CD4-positive, alpha-beta T cell (primary cell): Measurements from ENCODE around the gene INHBA. TPM values are rescaled to one million over a fixed set of nuclear protein-coding genes. Genes with fewer than 3 reads are reported as not detected.
A peak's percentile ranks its signal among the peaks of the same experiment; 100 is the strongest.

Experiments used
- ATAC-seq: fragments of 200-7000 bp; cut with Tn5 transposase; one replicate; pipeline ENCODE4 v1.10.0; 2022; ENCODE audit warnings: mild to moderate bottlenecking; ENCODE audit not compliant: poor library complexity
- CTCF ChIA-PET: fragments of 350-600 bp; sonication (Branson Sonifier 250); formaldehyde crosslinking; loops from one replicate; lab custom pipeline; 2021; ENCODE audit warnings: antibody characterized with exemption, inconsistent platforms; lab: Charles Lee
- POLR2A ChIA-PET: fragments of 350-600 bp; sonication (Branson Sonifier 250); formaldehyde crosslinking; loops from one replicate; lab custom pipeline; 2021; ENCODE audit warnings: antibody characterized with exemption, inconsistent platforms; lab: Charles Lee
- DNase-seq, 14 experiments: peaks; one replicate each; pipeline ENCODE4 v3.0.0-alpha.2; 2013 to 2020; ENCODE audit warnings: mixed read lengths in 2 of 14
- H3K27ac ChIP-seq, 2 donors: one replicate each; pipeline versions ENCODE4 v1.5.1 to v1.7.0; 2013; ENCODE audit warnings: low read length in 2 of 2, low read depth in 1 of 2, mild to moderate bottlenecking in 1 of 2
- H3K27me3 ChIP-seq, 2 experiments: 1 replicate in 1 of 2; 2 replicates in 1 of 2; pipeline versions ENCODE4 v1.6.1 to v1.7.0; 2013; ENCODE audit warnings: low read length in 2 of 2, control low read depth in 1 of 2, mild to moderate bottlenecking in 1 of 2, moderate library complexity in 1 of 2; ENCODE audit not compliant: insufficient read depth in 2 of 2, control insufficient read depth in 1 of 2
- H3K36me3 ChIP-seq: one replicate; pipeline ENCODE4 v1.6.1; 2013; ENCODE audit warnings: low read length, control low read depth; ENCODE audit not compliant: insufficient read depth
- H3K4me1 ChIP-seq: one replicate; pipeline ENCODE4 v1.6.1; 2013; ENCODE audit warnings: low read length, control low read depth; ENCODE audit not compliant: insufficient read depth
- H3K4me3 ChIP-seq: one replicate; pipeline ENCODE4 v1.5.1; 2013; ENCODE audit warnings: mild to moderate bottlenecking, low read length, moderate library complexity
- H3K9me3 ChIP-seq, 2 experiments: 1 replicate in 1 of 2; 2 replicates in 1 of 2; pipeline versions ENCODE4 v1.6.1 to v1.7.0; 2013; ENCODE audit warnings: low read length in 2 of 2, mild to moderate bottlenecking in 2 of 2, control low read depth in 1 of 2, moderate library complexity in 1 of 2; ENCODE audit not compliant: control insufficient read depth in 1 of 2, insufficient read depth in 1 of 2
- H3K27ac Mint-ChIP-seq: one replicate; pipeline ENCODE4 v1.8.0; 2020; ENCODE audit warnings: mixed read lengths
- H3K27me3 Mint-ChIP-seq: one replicate; pipeline ENCODE4 v1.8.0; 2021; ENCODE audit warnings: mixed read lengths
- H3K36me3 Mint-ChIP-seq: one replicate; pipeline ENCODE4 v1.8.0; 2021; ENCODE audit warnings: low read depth, mixed read lengths
- H3K4me1 Mint-ChIP-seq: one replicate; pipeline ENCODE4 v1.8.0; 2021; ENCODE audit warnings: low read depth, mixed read lengths
- H3K4me3 Mint-ChIP-seq: one replicate; pipeline ENCODE4 v1.8.0; 2020; ENCODE audit warnings: mild to moderate bottlenecking, mixed read lengths
- H3K9me3 Mint-ChIP-seq: one replicate; pipeline ENCODE4 v1.8.0; 2020; ENCODE audit warnings: mixed read lengths
- CTCF ChIP-seq: fragments of 200-600 bp; IDR thresholded peaks from one replicate; pipeline ENCODE4 v1.8.0; 2022; ENCODE audit warnings: antibody characterized with exemption, mild to moderate bottlenecking
- intact Hi-C, 2 experiments: fragments of 100-400 bp; cut with DNase I in 1 of 2; cut with micrococcal nuclease in 1 of 2; formaldehyde crosslinking; loops; one replicate each; pipeline versions ENCODE4 v1.15.1 to v1.9.0; 2023 to 2025; cut with DNase I, micrococcal nuclease
- total RNA-seq, 174 experiments: library from RNA in 2 of 174; stranded (reverse) in 2 of 174; gene quantifications; one replicate each; pipeline ENCODE4 v1.2.3 and lab custom pipeline; 2021 to 2026

INHBA gene
- total RNA-seq, 2 experiments from 2014 or later, result not detected

- intact Hi-C loops, result no loop called here
- no peaks in the 10 kb centered on the region for H3K36me3 ChIP-seq
- H3K9me3 Mint-ChIP-seq, result no peaks in the 10 kb centered on the region
- H3K4me3 ChIP-seq, result no peak overlapping the region
- no peak overlapping the region for H3K4me3 Mint-ChIP-seq
- DNase-seq (no peak), ATAC-seq (no peak)
- H3K27ac ChIP-seq, result no peak overlapping the region
- H3K9me3 ChIP-seq, result peaks cover 0 to 11% of the 10 kb centered on the region in 2 experiments
- peaks cover 10% of the 10 kb centered on the region for H3K4me1 Mint-ChIP-seq
- no peak overlapping the region for H3K27ac Mint-ChIP-seq
- H3K27me3 ChIP-seq, result peaks cover 2 to 14% of the 10 kb centered on the region in 2 experiments
- TF ChIP-seq CTCF, result no peak
- ChIA-PET POLR2A (no interaction called here), CTCF (no interaction called here)
- H3K27me3 Mint-ChIP-seq, result peaks cover 56% of the 10 kb centered on the region
- no peaks in the 10 kb centered on the region for H3K36me3 Mint-ChIP-seq
- peaks cover 17% of the 10 kb centered on the region for H3K4me1 ChIP-seq
These were observed 5.9 kb upstream of the INHBA start for GRCh38 chr7:41708581-41709358.

GRCh38 chr7:41706228-41706930 is 3.5 kb upstream of the INHBA start:
- POLR2A ChIA-PET, result no interaction called here
- Histone ChIP-seq H3K4me1 (peaks cover 17% of the 10 kb centered on the region), H3K9me3 (peaks cover 0 to 11% of the 10 kb centered on the region in 2 experiments), H3K36me3 (no peaks in the 10 kb centered on the region), H3K27ac (no peak overlapping the region), H3K27me3 (peaks cover 2 to 25% of the 10 kb centered on the region in 2 experiments), H3K4me3 (no peak overlapping the region)
- H3K36me3 Mint-ChIP-seq, result no peaks in the 10 kb centered on the region
- no peak for DNase-seq
- H3K4me1 Mint-ChIP-seq, result peaks cover 10% of the 10 kb centered on the region
- CTCF ChIA-PET, result no interaction called here
- intact Hi-C loops, result no loop called here
- peaks cover 76% of the 10 kb centered on the region for H3K27me3 Mint-ChIP-seq
- ATAC-seq, result no peak
- H3K4me3 Mint-ChIP-seq, result no peak overlapping the region
- TF ChIP-seq CTCF, result no peak
- H3K27ac Mint-ChIP-seq, result no peak overlapping the region
- no peaks in the 10 kb centered on the region for H3K9me3 Mint-ChIP-seq

GRCh38 chr7:41705109-41705901 is 2.4 kb upstream of the INHBA start:
- Histone ChIP-seq H3K27ac (no peak overlapping the region), H3K9me3 (peaks cover 0 to 11% of the 10 kb centered on the region in 2 experiments), H3K4me1 (peaks cover 17% of the 10 kb centered on the region), H3K36me3 (no peaks in the 10 kb centered on the region), H3K4me3 (peak overlapping the region; percentile 51), H3K27me3 (peaks cover 2 to 33% of the 10 kb centered on the region in 2 experiments)
- DNase-seq (peak in 12 of 14 experiments; percentile 4 to 68 (median 23)), ATAC-seq (peak; percentile 71)
- H3K27me3 Mint-ChIP-seq, result peaks cover 81% of the 10 kb centered on the region
- intact Hi-C loops, result no loop called here
- H3K36me3 Mint-ChIP-seq, result no peaks in the 10 kb centered on the region
- no peaks in the 10 kb centered on the region for H3K9me3 Mint-ChIP-seq
- peak overlapping the region; percentile 83 for H3K4me3 Mint-ChIP-seq
- CTCF ChIA-PET, result no interaction called here
- no peak for TF ChIP-seq CTCF
- POLR2A ChIA-PET, result interaction anchor here (1.0 kb wide), 1 partner anchor 31 kb away, joined by 3 read pairs; no protein-coding TSS in a partner anchor
- H3K4me1 Mint-ChIP-seq, result peaks cover 10% of the 10 kb centered on the region
- H3K27ac Mint-ChIP-seq, result no peak overlapping the region
